NOMO-1 (cell line): ENCODE measurements around the gene TGFA.
A peak's percentile ranks its signal among the peaks of the same experiment; 100 is the strongest.

Experiments
- DNase-seq, 2 experiments: peaks; one replicate each; lab custom pipeline; 2025; ENCODE audit not compliant: unreplicated experiment in 2 of 2; lab: John Stamatoyannopoulos, UW

The TGFA gene

DNA sequence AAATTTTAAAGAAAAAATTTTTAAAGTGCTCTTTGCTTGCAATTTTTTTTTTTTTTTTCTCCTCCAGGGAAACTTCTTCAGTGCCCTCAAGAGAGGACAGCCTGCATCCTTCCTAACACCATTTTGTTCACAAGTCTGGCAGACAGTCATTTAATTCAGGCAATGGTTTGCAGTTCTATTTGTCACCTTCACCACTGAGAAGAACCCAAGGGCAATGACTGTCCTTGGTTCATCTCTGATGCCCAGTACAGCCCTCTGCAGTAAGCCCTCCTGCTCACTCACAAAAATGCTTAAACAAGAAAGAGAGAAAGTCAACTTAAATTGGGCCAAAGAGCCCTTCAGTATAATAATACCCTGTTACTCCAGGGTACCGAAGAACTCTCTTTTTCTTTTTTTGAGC is 52.4 kb downstream of the TGFA start:
- no peak for DNase-seq

DNA sequence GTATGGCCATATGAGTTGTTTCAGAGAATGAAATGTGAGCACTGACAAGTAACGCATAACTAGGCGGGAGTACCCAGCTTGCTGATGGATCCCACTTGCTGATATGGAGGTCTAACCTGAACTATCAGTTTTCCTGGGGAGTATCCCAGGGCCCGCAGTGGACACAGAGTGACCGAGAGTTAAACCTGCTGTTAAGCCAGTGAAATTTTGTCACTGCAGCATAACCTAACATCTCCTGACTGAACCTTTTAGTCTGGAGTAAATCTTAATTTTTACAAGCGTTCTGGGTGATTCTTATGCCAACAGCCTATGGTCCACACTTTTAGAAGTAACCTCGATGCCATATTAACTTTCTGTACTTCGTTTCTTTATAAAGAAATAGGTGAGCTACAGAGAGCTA is 54.4 kb downstream of the TGFA start:
- no peak for DNase-seq

DNA sequence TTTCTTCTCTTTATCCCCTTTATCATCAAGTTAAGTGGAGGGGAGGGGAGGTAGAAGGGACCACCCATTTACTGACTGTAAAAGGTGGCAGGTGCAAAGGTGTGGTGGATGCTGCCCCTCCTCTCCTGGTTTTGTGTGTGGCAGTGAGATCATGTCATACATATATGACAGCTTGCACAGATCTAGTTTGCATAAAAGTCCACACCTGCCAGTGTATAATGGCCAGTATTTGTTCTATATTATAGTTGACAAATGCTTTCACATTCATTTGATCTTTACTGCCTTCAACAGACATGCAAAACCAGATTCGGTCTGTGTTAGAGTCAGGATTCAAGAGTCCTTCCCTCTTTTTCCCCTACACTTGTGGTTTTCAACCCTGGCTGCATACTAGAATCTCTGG is 55.1 kb downstream of the TGFA start:
- no peak for DNase-seq

DNA sequence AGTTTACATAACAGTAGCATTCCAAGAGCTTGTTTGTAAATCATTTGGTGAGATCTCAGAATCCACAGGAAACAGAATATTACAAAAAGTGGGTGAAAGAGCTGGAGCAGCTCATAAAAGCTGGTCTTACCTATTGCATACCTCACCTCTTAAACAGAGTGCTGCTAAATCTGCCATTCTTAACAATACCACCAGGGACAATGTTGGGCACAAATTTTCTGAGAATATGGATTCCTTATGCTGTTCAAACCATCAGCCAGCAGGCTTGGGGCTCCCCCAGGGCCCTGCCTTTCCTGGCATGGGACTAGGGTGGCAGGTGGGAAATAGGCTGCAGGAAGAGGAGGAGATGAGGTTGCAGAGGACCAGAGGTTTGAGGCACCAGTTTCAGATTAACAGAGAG is 55.6 kb downstream of the TGFA start:
- no peak for DNase-seq

DNA sequence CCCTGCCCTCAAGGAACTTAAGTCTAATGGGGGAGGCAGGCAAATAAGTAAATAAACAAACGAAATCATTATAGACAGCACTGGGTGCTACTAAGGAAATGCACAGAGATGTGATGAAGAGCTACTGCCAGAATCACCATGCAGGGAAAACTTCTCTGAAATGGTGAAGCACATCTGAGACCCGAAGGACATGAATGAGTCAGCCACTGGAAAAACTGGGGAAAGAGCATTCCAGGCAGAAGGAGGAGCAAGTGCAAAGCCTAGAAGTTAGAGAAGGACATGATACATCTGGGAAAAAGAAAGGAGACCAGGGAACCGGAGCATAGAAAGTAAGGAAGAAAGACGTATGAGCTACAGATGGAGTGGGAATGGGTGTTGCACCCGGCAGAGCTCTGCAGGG is 56.8 kb downstream of the TGFA start:
- no peak for DNase-seq

DNA sequence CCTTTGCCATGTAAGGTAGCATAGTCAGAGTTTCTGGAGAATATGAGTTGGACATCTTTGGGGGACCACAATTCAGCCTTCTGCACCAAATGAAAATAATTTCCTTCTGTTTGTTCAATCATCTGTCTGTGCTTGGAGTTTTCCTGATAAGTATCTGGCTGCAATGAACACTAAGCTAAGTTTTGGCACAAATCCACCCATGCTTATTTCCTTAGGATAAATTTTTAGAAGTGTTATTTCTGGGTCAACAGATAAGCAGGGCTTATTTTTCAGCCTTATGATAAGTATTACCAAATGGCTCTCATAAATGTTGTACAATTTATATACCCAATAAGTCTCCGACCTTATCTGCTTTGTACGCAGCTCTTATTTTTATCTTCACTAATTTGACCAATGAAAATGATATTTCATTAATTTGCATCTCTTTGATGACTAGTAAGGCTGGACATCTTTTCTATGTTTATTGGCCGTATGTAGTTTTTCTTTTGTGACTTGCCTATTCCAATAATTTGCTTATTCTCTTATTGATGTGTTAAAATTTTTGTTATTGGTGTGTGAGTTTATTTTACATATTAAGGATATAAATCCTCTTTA is 59.2 kb downstream of the TGFA start:
- DNase-seq = no peak

DNA sequence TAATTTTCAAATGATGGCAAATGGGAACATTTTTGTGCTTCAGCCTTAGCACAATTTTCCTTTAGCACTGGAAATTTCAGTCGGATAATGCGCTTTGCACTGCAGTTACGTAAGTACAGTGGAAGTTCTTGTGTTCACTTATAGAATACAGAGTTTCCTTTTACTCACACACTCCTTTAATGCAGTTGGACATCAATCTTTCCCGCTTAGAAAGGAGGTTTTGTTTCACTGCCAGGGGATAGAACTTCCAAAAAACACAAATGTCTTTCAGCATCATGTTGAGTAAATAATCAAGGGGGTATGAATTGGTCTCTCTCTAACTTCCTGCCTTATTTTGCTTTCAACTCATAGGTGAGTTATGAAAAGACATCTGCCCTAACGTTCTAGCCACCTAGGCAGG is 63.2 kb downstream of the TGFA start:
- DNase-seq = no peak

DNA sequence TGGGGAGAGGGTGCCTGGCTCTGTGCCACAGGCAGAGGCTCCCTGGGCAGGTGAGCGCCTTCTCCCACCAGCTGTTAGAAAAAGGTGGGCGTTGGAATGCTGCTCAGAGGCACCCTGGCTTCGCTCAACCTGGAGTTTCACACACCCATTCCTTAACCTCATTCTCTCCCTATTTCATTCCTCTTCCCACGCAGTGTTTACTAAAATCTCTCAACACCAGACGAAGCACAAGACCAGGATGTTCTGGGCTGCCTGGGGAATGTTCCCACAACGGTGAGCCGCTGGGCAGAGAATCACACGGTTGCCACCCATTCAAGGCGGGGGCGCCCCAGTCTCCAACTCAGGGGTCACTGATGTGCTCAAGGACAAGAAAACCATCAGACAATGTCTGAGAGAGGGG is 64.5 kb downstream of the TGFA start:
- DNase-seq = no peak

DNA sequence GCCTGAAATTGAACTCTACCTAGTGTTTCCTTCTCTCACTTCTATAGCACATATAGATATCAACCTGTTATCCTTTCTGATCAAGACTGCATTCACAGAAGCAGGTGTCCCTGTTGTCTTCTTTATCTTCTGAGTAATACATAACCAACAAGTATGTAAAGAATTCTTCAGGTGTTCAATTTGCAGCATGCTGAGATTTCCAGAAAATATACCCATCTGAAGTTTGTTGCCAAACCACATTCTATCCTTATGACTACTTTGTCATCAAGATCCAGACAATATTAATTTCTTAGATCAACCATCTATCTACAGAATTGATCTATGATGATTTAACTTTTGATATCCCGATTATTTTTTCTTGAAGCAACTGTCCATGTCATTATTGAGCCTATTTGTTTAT is 69.5 kb downstream of the TGFA start:
- DNase-seq = no peak

DNA sequence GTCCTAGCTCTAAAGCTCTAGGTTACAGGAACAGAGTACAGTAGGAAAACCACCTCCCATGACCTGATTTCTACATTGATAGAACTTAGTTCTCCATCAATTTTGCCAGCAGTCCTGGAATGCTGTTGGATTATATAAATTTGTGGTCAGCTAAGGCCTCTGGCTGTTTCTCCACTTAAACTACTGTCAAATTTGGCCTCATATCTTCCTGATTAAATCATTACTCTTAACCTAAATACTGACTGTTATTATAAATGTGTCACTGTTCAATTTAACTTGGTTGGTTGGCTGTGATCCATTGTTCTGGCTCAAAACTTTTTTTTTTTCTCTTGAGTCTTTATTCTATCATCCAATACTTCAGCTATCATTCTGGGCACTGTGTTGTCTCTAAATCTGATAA is 71.2 kb downstream of the TGFA start:
- no peak for DNase-seq

DNA sequence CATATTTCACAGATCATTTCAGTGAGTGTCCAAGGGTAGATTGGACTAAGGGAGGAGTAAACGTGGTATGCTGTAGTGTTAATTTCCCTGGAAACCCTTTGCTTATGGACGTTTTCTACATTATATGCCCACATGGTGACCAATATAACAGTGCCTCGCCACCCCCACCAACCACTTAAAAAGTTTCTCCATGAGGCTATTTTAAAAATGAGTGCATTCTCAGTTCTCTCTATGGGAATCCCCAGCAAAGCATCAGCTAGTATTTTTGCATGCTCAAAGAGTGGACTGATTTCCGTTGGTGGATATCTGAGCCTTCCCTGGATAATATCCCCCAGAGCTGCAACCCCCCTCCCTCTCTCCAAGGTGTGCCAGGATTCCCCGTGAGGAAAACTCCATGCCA is 73.2 kb downstream of the TGFA start:
- DNase-seq = no peak

DNA sequence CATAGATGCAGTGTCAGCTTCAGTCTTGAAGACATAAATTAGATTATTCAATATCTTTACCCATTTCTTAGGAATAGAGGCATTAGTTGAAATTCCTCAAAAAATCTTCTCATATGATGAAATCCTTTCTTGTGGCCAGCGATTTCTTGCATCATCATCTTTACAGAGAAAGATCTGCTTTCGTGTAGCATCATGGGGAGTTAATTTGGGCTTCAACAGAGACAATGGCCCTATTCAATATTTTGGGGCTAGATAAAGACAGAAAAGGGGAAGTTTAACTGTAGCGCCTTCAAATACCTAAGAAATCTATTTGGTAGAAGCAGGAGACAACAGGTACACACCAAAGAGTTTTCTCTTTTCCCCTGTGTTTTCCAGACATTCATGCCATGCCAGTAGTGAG is 73.8 kb downstream of the TGFA start:
- peak; percentile 66 to 76 for DNase-seq

DNA sequence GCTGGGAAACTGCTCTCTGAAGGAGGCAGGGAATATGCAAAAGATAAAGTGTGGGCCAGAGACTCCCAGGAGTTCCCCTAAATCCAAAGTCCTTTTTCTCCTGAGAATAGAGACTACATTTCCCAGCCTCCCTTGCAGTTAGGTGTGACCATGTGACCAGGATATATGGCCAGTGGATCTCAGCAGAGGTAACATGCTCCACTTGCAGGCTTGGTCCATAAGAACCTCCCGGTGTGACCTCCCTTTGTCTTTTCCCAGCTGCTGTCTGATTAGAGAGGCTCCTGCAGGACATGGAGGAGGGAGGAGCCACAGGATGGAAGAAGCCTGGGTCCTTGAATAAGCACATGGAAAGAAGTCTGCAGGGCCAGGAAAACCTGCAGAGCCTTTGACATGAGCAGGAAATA is 76.2 kb downstream of the TGFA start:
- DNase-seq = no peak

DNA sequence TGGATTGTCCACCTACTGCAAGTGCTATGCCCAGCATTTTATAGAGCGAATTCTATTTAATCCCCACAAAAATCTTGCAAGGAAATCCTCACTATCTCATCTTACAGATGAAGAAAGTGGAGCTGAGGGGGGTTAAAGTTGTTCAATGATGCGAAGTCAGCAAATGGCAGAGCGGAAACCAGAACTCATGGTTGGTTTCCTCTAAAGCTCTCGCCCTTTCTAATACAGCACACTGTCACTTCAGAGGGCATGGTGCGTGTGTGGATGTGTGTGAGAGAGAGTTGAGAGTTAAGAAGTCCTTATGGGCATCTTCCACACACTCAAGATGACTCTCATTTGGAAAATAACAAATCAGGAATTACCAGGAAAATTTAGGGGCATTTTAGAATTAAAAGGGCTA is 78.4 kb downstream of the TGFA start:
- DNase-seq = no peak

DNA sequence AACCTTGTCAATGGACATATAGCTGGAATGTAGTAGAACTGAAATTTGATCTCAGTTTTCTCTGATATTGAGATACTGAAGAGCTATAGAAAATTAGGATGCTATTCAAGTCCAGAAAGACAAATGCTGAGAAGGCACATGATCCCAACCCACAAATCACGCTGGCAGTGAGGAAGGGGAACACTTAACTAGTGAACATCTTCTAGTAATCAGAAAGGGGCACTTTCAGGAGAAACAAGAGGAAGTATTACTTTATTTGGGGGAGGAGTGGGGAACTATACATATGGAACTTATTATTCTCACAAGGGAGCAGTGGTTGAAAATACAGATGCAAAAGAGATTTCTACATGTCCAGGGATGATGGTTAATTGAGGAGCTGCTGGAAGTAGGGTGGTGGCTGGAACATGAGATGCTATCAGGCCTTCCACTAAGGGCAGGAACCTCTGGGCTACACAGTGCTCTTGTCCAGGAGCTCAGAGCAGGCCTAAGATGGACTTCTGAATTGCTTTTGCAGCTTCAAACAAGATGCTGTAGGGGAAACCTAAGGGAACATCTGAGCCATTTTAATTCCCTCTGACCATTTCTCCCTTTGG is 79.3 kb downstream of the TGFA start:
- DNase-seq = peak in 1 of 2 experiments; percentile 29

DNA sequence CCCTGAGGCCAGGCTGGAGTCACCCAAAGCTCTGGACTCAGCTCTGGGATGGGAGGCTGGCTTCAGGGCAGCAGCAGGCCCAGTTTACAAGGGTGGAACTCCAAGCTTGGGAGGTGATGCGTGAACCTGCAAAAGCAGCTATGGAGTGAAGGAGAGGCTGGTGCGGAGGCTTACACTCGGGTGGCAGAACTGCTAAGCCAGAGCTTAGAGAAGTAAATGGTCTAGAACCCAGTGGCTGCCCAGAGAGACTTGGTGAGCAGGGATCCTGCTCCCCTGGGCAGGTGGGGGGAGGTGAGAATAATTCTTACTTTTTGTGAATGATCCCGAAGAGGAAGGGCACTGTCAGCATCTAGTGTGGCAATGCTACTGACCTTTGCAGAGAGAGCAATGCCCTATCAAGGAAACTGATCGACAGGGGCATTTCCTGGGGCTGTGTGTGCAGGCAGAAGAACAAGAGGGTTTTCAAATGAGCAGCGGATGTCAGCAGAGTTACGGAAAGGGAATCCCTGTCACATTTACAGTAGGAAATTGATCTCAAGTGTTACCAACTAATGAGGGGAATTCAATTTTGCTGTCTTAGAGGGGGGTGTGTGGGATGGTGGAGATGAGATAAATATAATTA is 80.4 kb downstream of the TGFA start:
- no peak for DNase-seq

DNA sequence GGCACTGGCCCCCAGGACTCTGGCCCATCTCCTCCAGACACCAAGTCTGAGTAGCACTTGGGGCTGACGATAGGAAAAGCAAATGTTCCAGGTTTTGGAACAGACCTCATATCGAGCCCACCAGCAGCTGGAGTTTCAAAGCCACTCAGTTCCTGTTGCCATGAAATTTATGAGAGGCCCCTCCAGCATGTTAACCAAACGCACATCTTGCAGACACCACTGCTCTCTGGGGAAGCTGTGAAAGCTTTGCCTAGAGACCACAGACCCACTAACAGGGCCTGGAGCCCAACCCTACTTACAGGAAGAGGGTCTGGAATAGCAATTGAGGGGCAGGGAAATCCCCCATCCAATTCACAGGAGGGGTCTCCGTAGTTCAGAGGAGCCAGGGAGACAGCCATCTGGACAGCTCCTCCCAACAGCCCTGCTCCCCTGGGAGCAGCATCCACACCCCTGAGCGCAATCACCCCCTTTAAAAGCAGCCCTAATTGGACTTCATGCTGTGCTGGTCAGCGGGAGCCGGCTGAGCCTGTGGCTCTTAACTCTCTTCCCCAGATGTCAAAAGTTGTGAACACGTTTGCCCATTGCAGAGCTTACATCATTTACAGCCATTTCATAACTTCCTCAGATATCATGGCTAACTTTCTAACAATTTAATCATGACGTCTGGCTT is 81.3 kb downstream of the TGFA start:
- DNase-seq = peak; percentile 49 to 79

DNA sequence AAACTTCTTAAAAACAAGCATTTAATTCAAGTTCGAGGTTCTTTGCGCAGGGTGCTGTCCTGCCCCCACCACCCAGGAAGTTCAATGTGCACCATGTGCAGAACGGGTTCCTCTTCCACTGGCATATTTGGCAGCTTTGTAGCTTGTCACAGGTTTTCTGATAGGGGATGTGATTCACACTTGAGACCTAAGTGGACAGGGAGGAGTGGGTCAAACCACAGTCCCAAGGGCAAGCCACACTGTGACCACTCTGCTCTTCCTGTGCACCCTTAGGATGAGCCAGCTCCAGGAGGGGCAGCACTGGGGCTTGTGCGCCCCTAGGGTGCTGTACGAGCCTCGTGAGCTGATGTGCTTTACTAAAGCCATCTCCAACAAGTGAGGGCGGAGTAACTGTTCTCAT is 82.5 kb downstream of the TGFA start:
- no peak for DNase-seq

DNA sequence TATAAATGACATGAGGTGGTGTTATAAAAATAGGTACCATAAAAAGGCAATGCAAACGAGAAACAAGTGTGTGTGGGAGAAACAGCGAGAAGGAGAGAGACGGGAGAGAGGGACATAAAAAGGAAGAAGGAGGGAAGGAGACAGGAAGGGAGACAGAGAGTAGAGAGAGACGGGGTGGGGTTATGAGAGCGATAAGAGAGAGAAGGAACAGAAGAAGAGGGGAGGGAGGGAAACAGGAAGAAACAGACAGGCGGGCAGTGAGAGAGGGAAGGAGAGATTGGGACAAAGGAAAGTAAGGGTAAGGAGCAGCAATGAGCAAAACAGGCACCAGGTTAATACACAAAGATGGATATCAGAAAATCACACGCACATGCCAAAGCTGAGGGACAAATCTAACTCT is 83.7 kb downstream of the TGFA start:
- no peak for DNase-seq

DNA sequence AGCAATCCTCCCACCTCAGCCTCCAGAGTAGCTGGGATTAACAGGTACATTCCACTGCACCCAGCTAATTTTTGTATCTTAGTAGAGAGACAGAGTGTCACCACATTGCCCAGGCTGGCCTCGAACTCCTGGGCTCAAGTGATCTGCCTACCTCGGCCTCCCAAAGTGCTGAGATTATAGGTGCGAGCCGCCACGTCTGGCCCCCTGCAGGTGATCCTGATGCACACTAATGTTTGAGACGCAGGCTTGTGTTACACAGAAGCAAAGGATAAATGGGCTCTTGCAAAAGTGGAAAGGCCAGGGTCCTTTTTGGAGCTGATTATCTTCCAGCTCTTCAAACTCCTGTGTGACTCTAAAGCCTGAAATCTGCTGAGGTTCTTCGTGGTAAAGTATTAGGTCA is 84.2 kb downstream of the TGFA start:
- no peak for DNase-seq

DNA sequence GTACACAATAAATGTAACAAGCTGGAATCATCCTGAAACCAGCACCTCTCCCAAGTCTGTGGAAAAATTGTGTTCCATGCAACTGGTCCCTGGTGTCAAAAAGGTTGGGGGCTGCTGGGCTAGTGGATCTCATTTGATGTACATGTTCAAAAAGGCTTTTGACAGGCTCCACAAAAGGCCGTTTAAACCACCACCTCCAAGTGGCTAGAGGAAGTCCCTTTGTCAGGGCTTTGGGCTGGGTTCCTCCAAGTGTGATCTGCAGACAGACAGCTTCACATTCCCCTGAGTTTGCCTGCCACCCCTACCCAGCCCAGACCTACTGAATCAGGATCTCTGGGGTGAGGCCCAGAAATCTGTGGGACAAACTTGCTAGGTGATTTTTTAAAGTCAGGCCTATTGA is 84.7 kb downstream of the TGFA start:
- DNase-seq = peak; percentile 10 to 15
